ENCODE measurements around the gene PCSK5.

DNA sequence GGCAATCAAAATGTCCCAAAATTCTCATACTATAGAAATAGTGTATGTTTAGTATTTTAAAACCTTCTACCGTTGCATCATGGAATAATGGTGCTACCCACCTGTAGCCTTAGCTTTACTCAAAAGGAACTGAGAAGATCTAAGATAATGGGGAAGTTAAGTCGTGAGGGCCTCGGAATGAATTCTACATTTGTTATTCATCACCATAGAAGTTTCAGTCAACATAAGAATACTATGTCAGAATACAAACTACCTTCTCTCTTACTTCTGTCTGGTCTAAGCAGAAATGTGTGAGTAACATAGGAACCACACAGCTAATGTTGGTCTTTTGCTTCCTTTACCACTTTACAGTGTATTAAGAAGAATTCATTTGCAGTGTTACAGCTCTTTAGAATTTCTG is 460.5 kb downstream of the PCSK5 start:
- no peak for TF ChIP-seq CTCF (IDR thresholded peaks at IDR 0.05; ENCODE audit: insufficient read depth, low read length, poor library complexity, severe bottlenecking)
- TF ChIP-seq EZH2phosphoT487 (conservative IDR thresholded peaks at IDR 0.05; ENCODE audit: low read length): no peak
